ENCODE measurements around the gene FBXL5. TPM values are rescaled to one million over a fixed set of nuclear protein-coding genes. Genes with fewer than 3 reads are reported as not detected.
A peak's percentile ranks its signal among the peaks of the same experiment; 100 is the strongest.

Gene FBXL5
- total RNA-seq, 1 donor from 2014 or later, result 146 TPM

GRCh38 chr4:15677507-15677988, 22.4 kb upstream of the FBXL5 start:
- no peak for DNase-seq (ENCODE audit: low read depth)

GRCh38 chr4:15676899-15677298, 21.7 kb upstream of the FBXL5 start:
- DNase-seq (ENCODE audit: low read depth), result no peak

- DNase-seq (ENCODE audit: low read depth), result no peak
These were observed 20.9 kb upstream of the FBXL5 start for GRCh38 chr4:15676039-15676438.

GRCh38 chr4:15675356-15675755, 20.2 kb upstream of the FBXL5 start:
- no peak for DNase-seq (ENCODE audit: low read depth)

GRCh38 chr4:15674926-15675325, 19.8 kb upstream of the FBXL5 start:
- no peak for DNase-seq (ENCODE audit: low read depth)

GRCh38 chr4:15674046-15674445, 18.9 kb upstream of the FBXL5 start:
- no peak for DNase-seq (ENCODE audit: low read depth)

- no peak for DNase-seq (ENCODE audit: low read depth)
These were observed 18.2 kb upstream of the FBXL5 start for GRCh38 chr4:15673337-15673736.

- no peak for DNase-seq (ENCODE audit: low read depth)
These were observed 16.9 kb upstream of the FBXL5 start for GRCh38 chr4:15672101-15672500.

- no peak for DNase-seq (ENCODE audit: low read depth)
These were observed 15.4 kb upstream of the FBXL5 start for GRCh38 chr4:15670576-15670975.

- DNase-seq (ENCODE audit: low read depth), result no peak
These were observed 13.6 kb upstream of the FBXL5 start for GRCh38 chr4:15668566-15669435.

GRCh38 chr4:15667006-15667405, 11.8 kb upstream of the FBXL5 start:
- DNase-seq (ENCODE audit: low read depth), result no peak

GRCh38 chr4:15665753-15666365, 10.7 kb upstream of the FBXL5 start:
- DNase-seq (ENCODE audit: low read depth), result peak; percentile 77

GRCh38 chr4:15659768-15660570, 4.8 kb upstream of the FBXL5 start:
- no peak for DNase-seq (ENCODE audit: low read depth)

- no peak for DNase-seq (ENCODE audit: low read depth)
These were observed 3.6 kb upstream of the FBXL5 start for GRCh38 chr4:15658781-15659180.

GRCh38 chr4:15658136-15658770, 3.1 kb upstream of the FBXL5 start:
- DNase-seq (ENCODE audit: low read depth), result no peak

GRCh38 chr4:15657366-15657765, 2.2 kb upstream of the FBXL5 start:
- no peak for DNase-seq (ENCODE audit: low read depth)

- DNase-seq (ENCODE audit: low read depth), result peak; percentile 31
These were observed 897 bp upstream of the FBXL5 start for GRCh38 chr4:15656038-15656470.

- peak; percentile 46 for DNase-seq (ENCODE audit: low read depth)
These were observed 449 bp downstream of the FBXL5 start for GRCh38 chr4:15654593-15655222.

GRCh38 chr4:15653864-15654592, 1.1 kb downstream of the FBXL5 start:
- peak; percentile 39 for DNase-seq (ENCODE audit: low read depth)

GRCh38 chr4:15653420-15653819, 1.7 kb downstream of the FBXL5 start:
- no peak for DNase-seq (ENCODE audit: low read depth)

All from myocyte (in vitro differentiated cells).